HG02884 (cell line): ENCODE data around the gene KRAS.
A peak's percentile ranks its signal among the peaks of the same experiment; 100 is the strongest.

Experiments used
- ATAC-seq: cut with Tn5 transposase; IDR thresholded peaks from one replicate; pipeline ENCODE4 v1.9.1; 2021; ENCODE audit warnings: mild to moderate bottlenecking, moderate library complexity; ENCODE audit not compliant: unreplicated experiment

KRAS gene

GRCh38 chr12:25256826-25257225, 6.1 kb upstream of the KRAS start:
- no peak for ATAC-seq

DNA sequence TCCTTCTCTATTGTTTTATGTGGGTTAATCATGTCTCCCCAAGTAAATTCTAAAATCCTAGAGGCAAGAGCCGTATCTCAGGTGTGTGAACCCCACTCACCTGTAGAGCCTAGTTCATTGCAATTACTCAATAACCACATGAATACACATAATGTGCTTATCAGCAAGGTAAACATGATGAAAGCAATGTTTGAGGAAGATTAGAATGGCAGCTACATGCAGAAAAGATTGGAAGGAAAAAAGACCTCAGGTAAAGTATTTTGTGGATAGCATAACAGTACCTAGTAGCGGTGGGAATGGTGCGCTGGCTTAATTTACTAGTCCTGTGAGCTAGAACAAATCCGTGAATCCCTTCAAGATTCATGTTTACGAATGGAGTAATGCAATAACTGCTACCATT, 5.3 kb upstream of the KRAS start:
- ATAC-seq, result no peak

DNA sequence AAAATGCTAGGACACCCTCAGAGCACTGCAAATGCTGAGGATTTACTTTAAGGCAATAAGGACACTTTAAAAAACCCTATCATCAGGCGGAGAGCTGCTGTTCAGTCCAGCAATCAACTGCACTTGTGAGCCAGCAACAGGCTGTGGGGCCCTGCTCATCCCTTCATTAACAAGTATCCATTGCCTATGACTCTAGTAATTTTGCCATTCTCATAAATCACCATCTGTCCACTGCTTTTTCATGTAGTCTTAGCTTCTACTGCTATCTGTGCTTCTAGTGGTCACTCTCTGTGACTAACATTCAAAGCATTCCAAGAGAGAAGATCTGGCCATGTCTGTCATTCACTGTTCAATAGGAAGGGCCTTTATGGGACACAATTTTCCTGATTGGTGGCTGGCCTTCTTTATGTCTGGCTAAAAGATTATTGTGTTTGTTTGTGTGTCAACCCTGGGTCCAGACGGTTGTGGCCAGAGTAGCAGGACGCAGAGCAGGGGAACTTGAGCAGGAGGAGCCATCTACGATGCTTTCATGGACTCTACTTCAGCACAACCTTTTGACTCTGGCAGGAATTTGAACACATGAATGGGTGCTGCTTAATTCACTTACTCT, 3.6 kb upstream of the KRAS start:
- ATAC-seq, result no peak

DNA sequence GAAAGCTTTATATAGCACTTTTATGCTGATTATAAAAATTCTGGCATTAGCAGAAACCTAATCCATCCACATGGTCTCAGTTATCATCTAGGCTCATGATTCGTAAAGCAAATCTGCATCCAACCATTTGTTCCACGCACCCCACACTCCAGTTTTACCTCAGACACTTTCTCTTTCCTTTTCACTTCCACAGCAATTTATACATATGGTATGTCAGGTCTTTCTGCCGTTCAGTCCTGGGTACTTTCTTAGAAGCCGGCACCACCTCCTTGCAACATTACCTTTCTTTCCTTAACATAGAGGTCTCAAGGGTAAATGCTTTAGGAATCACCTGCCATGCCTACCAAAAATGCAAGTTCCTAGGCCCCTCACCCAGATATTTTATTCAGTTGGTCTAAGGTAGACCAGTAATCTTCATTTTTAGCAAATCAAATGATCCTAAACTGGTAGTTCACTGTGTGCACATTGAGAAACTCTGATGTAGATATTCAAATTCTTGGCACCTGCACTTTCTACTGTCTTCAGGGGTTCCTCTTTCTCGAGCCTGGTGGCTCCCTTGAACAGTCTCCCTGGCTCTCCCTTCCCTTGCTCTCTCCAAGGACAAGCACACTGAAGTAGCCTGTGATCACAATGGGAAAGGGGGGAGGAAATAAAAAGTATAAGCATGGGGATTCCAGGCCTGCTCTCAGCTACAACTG, 2.8 kb upstream of the KRAS start:
- ATAC-seq, result no peak

DNA sequence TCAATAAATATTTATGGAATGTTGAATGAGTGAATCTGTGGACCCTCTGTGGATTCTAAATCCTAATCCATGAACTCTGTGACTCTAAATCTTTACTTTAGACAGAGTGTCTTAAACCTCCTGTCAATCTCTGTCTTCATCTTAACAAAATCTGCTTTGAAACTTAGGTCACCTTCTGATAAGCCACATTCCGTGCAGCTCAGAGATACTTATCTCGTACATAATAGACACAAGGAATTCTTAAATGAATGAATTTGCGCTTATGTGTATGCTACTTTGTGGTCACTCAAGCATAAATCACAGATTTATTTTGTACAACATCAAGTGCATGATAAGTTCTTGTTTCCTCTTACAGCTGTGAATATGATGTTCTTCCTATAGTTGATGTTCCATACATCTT, 2.2 kb upstream of the KRAS start:
- ATAC-seq, result no peak

- no peak for ATAC-seq
Observed at GRCh38 chr12:25251769-25252168, 1.0 kb upstream of the KRAS start.

DNA sequence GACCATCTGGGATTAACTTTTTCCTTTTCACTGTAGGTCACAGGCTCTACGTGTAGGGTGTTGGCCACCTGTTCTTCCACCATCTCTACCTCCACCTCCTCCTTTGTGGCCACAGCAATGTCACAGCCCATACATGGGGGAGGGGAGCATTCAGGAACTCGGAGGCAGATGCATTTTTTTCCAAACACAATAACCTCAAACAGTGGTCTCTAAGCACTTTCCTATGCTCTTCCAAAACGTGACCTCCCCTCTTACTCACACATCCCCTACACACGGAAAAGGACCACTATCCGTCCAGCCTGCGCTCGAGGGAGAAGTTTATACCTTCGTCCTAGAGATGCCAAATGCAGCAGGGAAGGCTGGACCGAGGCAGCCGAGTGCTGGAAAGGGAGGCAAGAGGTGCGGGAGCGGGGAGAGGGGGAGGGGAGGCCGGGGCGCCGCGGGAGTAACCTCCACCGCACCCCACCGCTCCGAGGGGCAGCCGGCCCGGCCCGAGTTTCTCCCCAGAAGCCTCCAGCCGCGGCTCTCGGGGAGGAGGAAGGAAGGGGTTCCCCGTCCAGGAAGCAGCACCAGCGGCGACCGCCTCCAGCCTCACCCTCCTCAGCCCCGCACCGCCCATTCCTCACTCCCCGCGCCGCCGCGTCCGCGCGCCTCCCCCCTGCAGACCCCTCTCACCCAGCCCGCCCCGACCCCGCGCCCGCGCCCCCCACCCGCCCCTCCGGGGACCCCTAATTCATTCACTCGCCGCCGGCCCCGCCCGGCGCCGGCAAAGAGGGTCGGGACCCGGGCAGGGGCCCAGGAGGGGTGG, 594 bp downstream of the KRAS start:
- peak; percentile 34 for ATAC-seq

GRCh38 chr12:25248732-25249131, 2.0 kb downstream of the KRAS start:
- ATAC-seq, result no peak

DNA sequence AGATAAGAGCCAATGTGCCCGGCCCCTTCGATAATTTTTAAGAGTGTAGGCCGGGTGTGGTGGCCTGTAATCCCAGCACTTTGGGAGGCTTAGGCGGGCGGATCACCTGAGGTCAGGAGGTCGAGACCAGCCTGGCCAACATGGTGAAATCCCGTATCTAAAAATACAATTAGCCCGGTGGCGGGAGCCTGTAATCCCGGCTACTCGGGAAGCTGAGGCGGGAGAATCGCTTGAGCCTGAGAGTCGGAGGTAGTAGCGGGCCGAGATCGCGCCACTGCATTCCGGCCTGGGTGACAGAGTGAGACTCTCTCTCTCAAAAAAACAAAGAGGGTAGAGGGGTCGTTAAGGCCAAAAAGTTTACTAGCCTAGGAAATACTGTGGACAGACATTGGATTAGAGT, 2.6 kb downstream of the KRAS start:
- ATAC-seq, result no peak

DNA sequence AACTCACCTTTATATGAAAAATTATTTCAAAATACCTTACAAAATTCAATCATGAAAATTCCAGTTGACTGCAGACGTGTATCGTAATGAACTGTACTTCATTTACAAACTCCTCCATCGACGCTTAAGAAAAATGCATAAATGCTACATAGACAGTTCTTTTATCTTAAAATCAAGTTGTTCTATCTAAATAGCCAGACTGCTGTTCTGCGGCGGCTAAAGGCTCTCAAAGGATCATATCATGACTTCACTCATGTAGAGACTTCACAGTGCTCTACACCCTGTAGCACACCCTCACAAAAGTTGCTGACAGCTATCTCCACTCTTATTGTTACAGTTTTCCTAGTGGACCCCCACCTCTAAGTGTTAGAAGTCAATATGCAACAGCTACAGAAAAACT, 5.2 kb downstream of the KRAS start:
- no peak for ATAC-seq

GRCh38 chr12:25243680-25243990, 7.1 kb downstream of the KRAS start:
- no peak for ATAC-seq

- ATAC-seq, result no peak
Observed at GRCh38 chr12:25242981-25243679, 7.6 kb downstream of the KRAS start.

DNA sequence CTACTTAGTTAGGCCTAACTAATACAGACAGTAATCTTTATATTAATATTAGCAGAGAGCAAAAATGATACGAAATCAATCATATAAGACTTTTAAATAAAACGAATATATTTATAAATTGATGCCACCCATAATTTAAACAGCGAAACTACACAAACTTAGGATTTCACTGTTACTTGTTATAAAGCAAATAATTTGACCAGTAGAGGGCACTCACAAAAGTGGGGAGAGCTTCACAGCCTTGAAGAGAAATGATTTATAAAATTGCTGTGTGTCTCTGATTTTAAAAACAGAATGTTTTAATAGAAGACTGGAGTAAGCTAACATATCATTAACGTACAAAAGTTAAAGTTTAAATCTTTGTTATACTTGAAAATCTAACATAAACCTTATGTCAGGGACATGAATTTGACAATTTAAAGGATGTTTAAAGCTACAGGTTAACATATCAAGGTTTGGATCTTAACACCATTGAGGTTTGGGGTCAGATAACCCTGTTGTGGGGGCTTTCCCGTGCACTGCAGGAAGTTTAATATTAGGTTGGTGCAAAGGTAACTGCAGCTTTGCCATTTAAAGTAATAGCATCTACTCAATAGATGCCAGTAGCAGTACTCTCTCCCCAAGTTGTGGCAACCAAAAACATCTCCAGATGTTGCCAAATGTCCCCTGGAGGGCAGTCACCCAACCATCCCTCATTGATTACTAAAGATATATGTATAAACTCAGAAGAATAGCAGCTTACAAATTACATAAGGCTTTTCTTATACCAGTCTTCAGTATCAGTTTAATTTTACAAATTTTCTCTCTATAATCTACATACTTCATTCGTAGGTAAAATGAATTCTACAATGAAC, 9.3 kb downstream of the KRAS start:
- ATAC-seq, result peak; percentile 47

- no peak for ATAC-seq
Observed at GRCh38 chr12:25236626-25237025, 14.1 kb downstream of the KRAS start.

GRCh38 chr12:25236190-25236589, 14.5 kb downstream of the KRAS start:
- no peak for ATAC-seq

GRCh38 chr12:25213338-25213737, 37.4 kb downstream of the KRAS start:
- no peak for ATAC-seq

GRCh38 chr12:25208554-25208953, 42.2 kb downstream of the KRAS start:
- ATAC-seq, result no peak

DNA sequence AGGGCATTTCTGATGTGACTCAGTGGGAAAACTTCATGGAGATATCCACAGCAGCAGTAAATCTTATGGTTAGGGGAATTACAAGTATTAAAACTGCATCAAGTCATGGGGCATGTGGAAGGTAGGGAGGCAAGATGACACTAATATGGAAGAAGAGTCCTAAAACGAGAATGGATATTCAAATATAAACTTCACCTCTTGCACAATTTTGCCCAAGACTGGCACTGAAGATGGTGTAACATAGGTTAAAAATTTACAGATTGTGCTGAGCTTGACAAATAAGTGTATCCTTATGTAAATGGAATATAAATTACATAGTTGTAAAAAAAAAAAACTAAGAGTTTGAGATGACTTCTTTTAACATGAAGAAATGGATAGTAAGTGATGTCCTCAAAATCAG, 42.9 kb downstream of the KRAS start:
- no peak for ATAC-seq

GRCh38 chr12:25207411-25207810, 43.3 kb downstream of the KRAS start:
- no peak for ATAC-seq

- no peak for ATAC-seq
Observed at GRCh38 chr12:25202137-25202536, 48.6 kb downstream of the KRAS start.

GRCh38 chr12:25200703-25201102, 50.0 kb downstream of the KRAS start:
- ATAC-seq, result no peak
